Measurements from ENCODE around the gene GIMAP4.

DNA sequence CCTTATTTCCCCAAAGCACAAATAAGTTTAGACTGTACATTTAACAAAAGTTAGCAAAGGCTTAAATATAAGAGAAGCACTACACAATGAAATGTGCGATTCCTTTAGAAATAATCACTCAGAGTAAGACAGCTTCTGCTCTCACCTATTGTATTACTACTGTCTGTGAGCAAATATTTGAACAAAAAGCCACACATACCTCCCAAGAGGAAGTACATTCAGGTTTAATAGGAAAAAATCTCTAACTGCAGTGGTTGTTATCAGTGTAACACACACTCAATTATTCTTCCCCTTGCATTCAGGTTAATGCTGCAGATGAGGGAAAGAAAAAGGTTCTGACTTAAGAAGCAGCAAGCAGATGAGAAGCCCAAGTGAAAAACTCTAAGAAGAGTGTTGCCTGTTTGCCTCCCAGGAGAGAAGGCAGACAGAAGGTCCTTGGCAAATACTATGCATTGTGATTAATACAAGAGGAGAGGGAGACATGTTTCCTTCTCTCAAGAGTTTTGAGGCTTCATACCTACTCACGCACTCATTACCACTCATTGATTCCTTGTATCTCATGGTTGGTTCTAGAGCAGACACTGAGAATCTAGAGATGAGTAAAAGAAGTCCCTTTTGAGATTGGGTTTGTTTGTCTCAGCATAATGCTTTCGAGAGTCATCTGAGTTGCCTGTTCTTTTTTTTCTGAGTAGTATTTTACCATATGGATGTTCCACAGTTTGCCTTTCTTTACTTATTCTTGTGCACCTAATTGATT, 13.6 kb downstream of the GIMAP4 start:
- TF ChIP-seq, protein P1, sequence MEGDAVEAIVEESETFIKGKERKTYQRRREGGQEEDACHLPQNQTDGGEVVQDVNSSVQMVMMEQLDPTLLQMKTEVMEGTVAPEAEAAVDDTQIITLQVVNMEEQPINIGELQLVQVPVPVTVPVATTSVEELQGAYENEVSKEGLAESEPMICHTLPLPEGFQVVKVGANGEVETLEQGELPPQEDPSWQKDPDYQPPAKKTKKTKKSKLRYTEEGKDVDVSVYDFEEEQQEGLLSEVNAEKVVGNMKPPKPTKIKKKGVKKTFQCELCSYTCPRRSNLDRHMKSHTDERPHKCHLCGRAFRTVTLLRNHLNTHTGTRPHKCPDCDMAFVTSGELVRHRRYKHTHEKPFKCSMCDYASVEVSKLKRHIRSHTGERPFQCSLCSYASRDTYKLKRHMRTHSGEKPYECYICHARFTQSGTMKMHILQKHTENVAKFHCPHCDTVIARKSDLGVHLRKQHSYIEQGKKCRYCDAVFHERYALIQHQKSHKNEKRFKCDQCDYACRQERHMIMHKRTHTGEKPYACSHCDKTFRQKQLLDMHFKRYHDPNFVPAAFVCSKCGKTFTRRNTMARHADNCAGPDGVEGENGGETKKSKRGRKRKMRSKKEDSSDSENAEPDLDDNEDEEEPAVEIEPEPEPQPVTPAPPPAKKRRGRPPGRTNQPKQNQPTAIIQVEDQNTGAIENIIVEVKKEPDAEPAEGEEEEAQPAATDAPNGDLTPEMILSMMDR (IDR thresholded peaks at IDR 0.05) = no peak
- TF ChIP-seq POLR2A (IDR thresholded peaks at IDR 0.05) (no peak), POLR2AphosphoS5 (IDR thresholded peaks at IDR 0.05) (no peak), EP300 (IDR thresholded peaks at IDR 0.05) (no peak)
